CD4-positive, CD25-positive, alpha-beta regulatory T cell (primary cell): Measurements from ENCODE around the gene ITGAV. TPM values are rescaled to one million over a fixed set of nuclear protein-coding genes. Genes with fewer than 3 reads are reported as not detected.

Experiments
- ATAC-seq, 2 donors: fragments of 150-1000 bp; cut with Tn5 transposase; one replicate each; pipeline ENCODE4 v1.10.0; 2021; ENCODE audit warnings: low read depth in 2 of 2, moderate number of reproducible peaks in 2 of 2, moderate library complexity in 1 of 2
- DNase-seq, 3 donors: peaks; one replicate each; pipeline versions ENCODE4 v3.0.0 to v3.0.0-alpha.2; 2012 to 2022; ENCODE audit warnings: mixed read lengths in 1 of 3
- H3K27ac ChIP-seq: one replicate; pipeline ENCODE4 v1.7.0; 2013; ENCODE audit warnings: mild to moderate bottlenecking, low read length; ENCODE audit not compliant: insufficient read depth, poor library complexity, severe bottlenecking
- H3K27me3 ChIP-seq: one replicate; pipeline ENCODE4 v1.7.0; 2013; ENCODE audit warnings: low read length; ENCODE audit not compliant: control insufficient read depth, insufficient read depth
- H3K36me3 ChIP-seq: one replicate; pipeline ENCODE4 v1.7.0; 2013; ENCODE audit warnings: mild to moderate bottlenecking, low read length, moderate library complexity; ENCODE audit not compliant: control insufficient read depth, insufficient read depth
- H3K4me1 ChIP-seq: 2 replicates; pipeline ENCODE4 v1.7.0; 2013; ENCODE audit warnings: mild to moderate bottlenecking, low read length; ENCODE audit not compliant: insufficient read depth, control insufficient read depth, poor library complexity, severe bottlenecking
- H3K4me3 ChIP-seq: one replicate; pipeline ENCODE4 v1.7.0; 2013; ENCODE audit warnings: low read depth, mild to moderate bottlenecking, low read length, moderate library complexity
- H3K9me3 ChIP-seq, 2 experiments: 1 replicate in 1 of 2; 2 replicates in 1 of 2; pipeline ENCODE4 v1.7.0; 2013; ENCODE audit warnings: low read length in 2 of 2, mild to moderate bottlenecking in 1 of 2, moderate library complexity in 1 of 2; ENCODE audit not compliant: control insufficient read depth in 2 of 2
- H3K27ac Mint-ChIP-seq, 3 donors: one replicate each; pipeline ENCODE4 v1.8.0; 2020 to 2022; ENCODE audit warnings: mild to moderate bottlenecking in 3 of 3, mixed read lengths in 3 of 3, moderate library complexity in 2 of 3
- H3K27me3 Mint-ChIP-seq: one replicate; pipeline ENCODE4 v1.8.0; 2022; ENCODE audit warnings: mild to moderate bottlenecking, mixed read lengths
- H3K36me3 Mint-ChIP-seq: one replicate; pipeline ENCODE4 v1.8.0; 2020; ENCODE audit warnings: mixed read lengths
- H3K4me1 Mint-ChIP-seq, 4 donors: one replicate each; pipeline ENCODE4 v1.8.0; 2020 to 2022; ENCODE audit warnings: mixed read lengths in 4 of 4, mild to moderate bottlenecking in 1 of 4
- H3K4me3 Mint-ChIP-seq, 4 donors: one replicate each; pipeline ENCODE4 v1.8.0; 2020 to 2022; ENCODE audit warnings: mild to moderate bottlenecking in 4 of 4, mixed read lengths in 4 of 4, moderate library complexity in 3 of 4
- H3K9me3 Mint-ChIP-seq, 7 donors: one replicate each; pipeline ENCODE4 v1.8.0; 2020 to 2022; ENCODE audit warnings: mixed read lengths in 7 of 7, mild to moderate bottlenecking in 3 of 7, moderate library complexity in 2 of 7
- polyA plus RNA-seq, 4 donors: library from polyadenylated mRNA; unstranded; fragments of 300-500 nt; fragmentation: Illumina TruSeq; gene quantifications; one replicate each; pipeline ENCODE4 v1.2.3, GENCODE V29; 2021
- total RNA-seq: library from RNA; stranded (reverse); gene quantifications from one replicate; pipeline ENCODE4 v1.2.3, GENCODE V29; 2022

ITGAV gene
- total and polyA plus RNA-seq, 5 donors from 2014 or later, result 0.36 to 8.1 (median 0.85) TPM

DNA sequence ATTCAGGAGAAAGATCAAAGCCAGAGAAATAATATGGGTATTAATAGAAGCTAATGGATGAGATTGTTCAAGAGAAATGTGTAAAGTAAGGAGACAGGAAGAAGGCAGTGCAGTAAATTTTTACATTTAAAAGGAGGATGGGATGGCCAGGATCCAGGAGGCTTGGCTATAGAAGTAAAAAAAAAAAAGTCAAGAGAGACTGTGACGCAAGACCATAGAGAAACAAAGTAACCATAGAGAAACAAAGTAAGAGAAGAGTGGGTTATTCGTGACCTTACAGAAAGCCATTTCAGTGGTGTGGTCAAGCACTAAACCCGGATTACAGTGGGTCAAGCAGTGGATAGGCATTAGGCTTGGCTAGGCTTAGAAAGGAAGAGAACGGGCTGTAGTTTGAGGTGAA, 93.5 kb downstream of the ITGAV start:
- H3K4me1 Mint-ChIP-seq, result no peaks in the 10 kb centered on the region
- no peak overlapping the region for H3K27ac Mint-ChIP-seq
- H3K27me3 Mint-ChIP-seq, result no peaks in the 10 kb centered on the region
- peaks cover 0 to 14% (median 5%) of the 10 kb centered on the region in 7 donors for H3K9me3 Mint-ChIP-seq
- no peaks in the 10 kb centered on the region for H3K4me1 ChIP-seq
- no peak for ATAC-seq
- H3K4me3 Mint-ChIP-seq, result no peak overlapping the region
- no peaks in the 10 kb centered on the region for H3K27me3 ChIP-seq
- DNase-seq, result no peak
- H3K4me3 ChIP-seq, result no peak overlapping the region
- peaks cover 6 to 12% of the 10 kb centered on the region in 2 experiments for H3K9me3 ChIP-seq
- peaks cover 13% of the 10 kb centered on the region for H3K36me3 Mint-ChIP-seq
- H3K36me3 ChIP-seq, result no peaks in the 10 kb centered on the region
- H3K27ac ChIP-seq, result no peak overlapping the region

DNA sequence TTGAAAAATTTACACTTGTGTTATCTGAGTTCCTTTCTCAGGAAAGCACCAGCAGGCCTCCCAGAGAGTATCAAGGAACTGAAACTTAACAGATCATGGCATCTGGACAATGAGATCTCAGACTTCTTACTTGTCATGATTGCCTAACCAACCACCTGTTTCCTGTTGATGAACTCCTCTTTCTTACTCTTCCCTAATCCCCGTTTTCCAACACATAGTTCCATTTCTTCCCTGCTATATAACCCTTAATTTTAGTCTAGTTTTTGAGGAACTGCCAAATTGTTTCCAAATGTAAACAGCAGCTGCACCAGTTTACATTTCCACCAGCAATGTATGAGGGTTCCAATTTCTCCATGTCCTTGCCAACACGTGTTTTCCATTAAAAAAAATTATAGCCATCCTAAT, 98.0 kb downstream of the ITGAV start:
- H3K4me3 ChIP-seq, result no peak overlapping the region
- peaks cover 0 to 14% (median 5%) of the 10 kb centered on the region in 7 donors for H3K9me3 Mint-ChIP-seq
- no peak overlapping the region for H3K4me3 Mint-ChIP-seq
- no peak for DNase-seq
- H3K27ac Mint-ChIP-seq, result no peak overlapping the region
- no peak overlapping the region for H3K27ac ChIP-seq
- no peaks in the 10 kb centered on the region for H3K4me1 ChIP-seq
- no peaks in the 10 kb centered on the region for H3K36me3 ChIP-seq
- H3K27me3 ChIP-seq, result peaks cover 3% of the 10 kb centered on the region
- no peak for ATAC-seq
- no peaks in the 10 kb centered on the region for H3K36me3 Mint-ChIP-seq
- H3K9me3 ChIP-seq, result peaks cover 9 to 15% of the 10 kb centered on the region in 2 experiments
- no peaks in the 10 kb centered on the region for H3K4me1 Mint-ChIP-seq
- peaks cover under 1% of the 10 kb centered on the region for H3K27me3 Mint-ChIP-seq

DNA sequence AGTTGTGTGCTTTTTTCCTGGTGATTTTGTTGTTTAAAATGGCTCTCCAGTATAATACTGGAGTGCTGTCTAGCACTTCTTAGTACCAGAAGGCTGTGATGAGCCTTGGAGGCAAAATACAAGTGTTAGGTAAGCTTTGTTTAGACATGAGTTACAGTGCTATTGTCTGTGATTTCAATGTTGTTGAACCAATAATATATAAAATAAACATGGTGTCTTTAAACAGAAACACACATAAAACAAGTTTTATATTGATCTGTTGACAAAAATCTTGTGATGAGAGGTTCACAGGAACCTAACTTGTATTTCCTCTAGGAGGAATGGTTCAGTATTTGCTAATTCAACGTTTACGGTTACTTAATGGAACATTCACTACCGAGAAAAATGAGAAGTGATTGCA, 99.0 kb downstream of the ITGAV start:
- Mint-ChIP-seq H3K4me3 (no peak overlapping the region), H3K4me1 (peaks cover 0 to 5% (median 1%) of the 10 kb centered on the region in 4 donors), H3K36me3 (no peaks in the 10 kb centered on the region), H3K9me3 (peaks cover 0 to 14% (median 5%) of the 10 kb centered on the region in 7 donors), H3K27me3 (peaks cover 8% of the 10 kb centered on the region), H3K27ac (no peak overlapping the region)
- H3K27me3 ChIP-seq, result peaks cover 3% of the 10 kb centered on the region
- H3K4me1 ChIP-seq, result peaks cover 6% of the 10 kb centered on the region
- peaks cover 9 to 15% of the 10 kb centered on the region in 2 experiments for H3K9me3 ChIP-seq
- ATAC-seq (no peak), DNase-seq (no peak)
- no peak overlapping the region for H3K27ac ChIP-seq
- H3K4me3 ChIP-seq, result no peak overlapping the region
- no peaks in the 10 kb centered on the region for H3K36me3 ChIP-seq

DNA sequence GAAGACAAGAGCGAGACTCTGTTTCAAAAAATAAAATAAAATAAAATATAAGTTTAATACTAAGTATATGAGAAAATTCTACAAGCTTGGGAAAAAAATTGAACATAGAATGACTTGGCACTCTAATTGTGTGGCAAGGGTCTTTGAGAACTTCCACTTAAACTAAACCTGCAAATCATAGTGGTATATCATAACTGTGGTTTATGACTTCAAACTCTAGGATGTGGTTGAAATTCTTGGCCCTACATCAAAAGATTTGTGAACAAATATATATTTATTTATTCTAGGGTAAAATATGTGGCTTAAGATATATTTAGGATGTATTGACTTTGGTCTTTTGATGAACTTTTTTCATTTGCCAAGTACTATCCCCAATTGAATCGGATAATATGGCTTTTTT, 100.9 kb downstream of the ITGAV start:
- H3K27ac Mint-ChIP-seq, result no peak overlapping the region
- Histone ChIP-seq H3K27me3 (peaks cover 12% of the 10 kb centered on the region), H3K27ac (no peak overlapping the region), H3K4me3 (no peak overlapping the region), H3K36me3 (no peaks in the 10 kb centered on the region), H3K9me3 (peaks cover 9 to 15% of the 10 kb centered on the region in 2 experiments), H3K4me1 (peaks cover 13% of the 10 kb centered on the region)
- no peak for DNase-seq
- no peaks in the 10 kb centered on the region for H3K36me3 Mint-ChIP-seq
- H3K27me3 Mint-ChIP-seq, result peaks cover 24% of the 10 kb centered on the region
- H3K4me3 Mint-ChIP-seq, result no peak overlapping the region
- peaks cover 0 to 14% (median 5%) of the 10 kb centered on the region in 7 donors for H3K9me3 Mint-ChIP-seq
- no peak for ATAC-seq
- H3K4me1 Mint-ChIP-seq, result peaks cover 0 to 9% (median 3%) of the 10 kb centered on the region in 4 donors

DNA sequence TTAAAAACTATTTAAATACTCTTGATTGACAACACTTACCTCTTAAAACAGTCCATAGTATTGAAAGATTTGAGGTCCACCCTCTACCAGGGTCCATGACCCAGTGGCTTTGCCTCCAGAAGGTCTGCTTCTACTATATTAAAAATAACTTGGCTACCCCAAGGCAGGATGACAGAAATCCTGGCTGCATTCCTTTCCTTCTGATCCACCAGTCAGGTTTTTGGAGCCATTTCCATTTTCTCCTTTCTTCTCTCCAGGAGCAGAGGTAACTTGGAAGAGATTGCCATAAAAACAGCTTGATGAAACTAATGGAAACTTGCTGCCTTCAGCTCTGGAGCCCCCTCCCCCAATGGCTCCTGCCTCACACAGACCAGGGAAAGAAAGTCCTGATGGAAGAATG, 101.4 kb downstream of the ITGAV start:
- peaks cover 0 to 14% (median 5%) of the 10 kb centered on the region in 7 donors for H3K9me3 Mint-ChIP-seq
- ATAC-seq, result no peak
- peaks cover 28% of the 10 kb centered on the region for H3K27me3 Mint-ChIP-seq
- peaks cover 13% of the 10 kb centered on the region for H3K4me1 ChIP-seq
- H3K36me3 Mint-ChIP-seq, result no peaks in the 10 kb centered on the region
- no peak overlapping the region for H3K27ac Mint-ChIP-seq
- H3K4me3 Mint-ChIP-seq, result no peak overlapping the region
- H3K27me3 ChIP-seq, result peaks cover 13% of the 10 kb centered on the region
- H3K36me3 ChIP-seq, result no peaks in the 10 kb centered on the region
- H3K4me3 ChIP-seq, result no peak overlapping the region
- peaks cover 0 to 9% (median 3%) of the 10 kb centered on the region in 4 donors for H3K4me1 Mint-ChIP-seq
- peaks cover 9 to 15% of the 10 kb centered on the region in 2 experiments for H3K9me3 ChIP-seq
- DNase-seq, result no peak
- H3K27ac ChIP-seq, result no peak overlapping the region

DNA sequence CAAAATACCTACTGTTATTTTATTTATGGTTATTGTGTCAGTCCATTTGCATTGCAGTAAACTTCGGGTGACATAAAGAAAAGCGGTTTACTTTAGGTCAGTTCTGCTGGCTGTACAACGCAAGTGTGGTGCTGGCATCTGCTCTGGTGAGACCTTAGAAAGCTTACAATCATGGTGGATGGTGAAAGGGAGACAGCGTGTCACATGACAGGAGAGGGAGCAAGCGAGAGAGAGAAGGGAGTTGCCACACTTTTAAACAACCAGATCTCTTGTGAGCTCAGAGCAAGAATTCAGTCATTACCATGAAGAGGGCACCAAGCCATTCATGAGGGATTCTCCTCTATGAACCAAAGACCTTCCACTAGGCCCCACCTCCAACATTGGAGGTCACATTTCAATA, 102.0 kb downstream of the ITGAV start:
- Mint-ChIP-seq H3K4me1 (peaks cover 0 to 9% (median 3%) of the 10 kb centered on the region in 4 donors), H3K36me3 (no peaks in the 10 kb centered on the region), H3K4me3 (no peak overlapping the region), H3K9me3 (peaks cover 3 to 14% (median 6%) of the 10 kb centered on the region in 7 donors), H3K27me3 (peaks cover 35% of the 10 kb centered on the region), H3K27ac (peak overlapping the region in 1 of 3 donors; percentile 4)
- DNase-seq (no peak), ATAC-seq (no peak)
- Histone ChIP-seq H3K27ac (no peak overlapping the region), H3K4me3 (no peak overlapping the region), H3K4me1 (peaks cover 13% of the 10 kb centered on the region), H3K36me3 (no peaks in the 10 kb centered on the region), H3K27me3 (peaks cover 18% of the 10 kb centered on the region), H3K9me3 (peaks cover 9 to 15% of the 10 kb centered on the region in 2 experiments)

DNA sequence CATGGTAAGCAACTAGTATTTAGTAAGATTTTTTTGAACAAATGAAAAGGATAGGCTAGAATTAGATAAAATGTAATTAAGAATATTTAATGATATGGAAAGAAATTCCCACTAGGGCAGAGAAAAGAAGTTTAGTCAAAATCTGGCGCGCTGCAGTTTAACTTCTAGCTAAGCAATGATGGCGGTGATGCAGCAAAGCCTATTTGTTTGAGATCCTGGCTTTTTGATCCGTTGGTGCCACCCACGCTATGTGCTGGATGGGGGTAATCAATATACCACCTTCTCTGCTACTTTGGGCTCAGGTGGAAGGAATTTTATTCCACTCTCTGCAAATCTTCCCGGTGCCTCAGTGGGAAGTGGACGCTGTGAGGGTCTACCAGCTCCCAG, 103.6 kb downstream of the ITGAV start:
- ATAC-seq (no peak), DNase-seq (no peak)
- Mint-ChIP-seq H3K4me3 (peak overlapping the region in 2 of 4 donors; percentile 2 to 33), H3K4me1 (peaks cover 0 to 9% (median 3%) of the 10 kb centered on the region in 4 donors), H3K27ac (no peak overlapping the region), H3K36me3 (no peaks in the 10 kb centered on the region), H3K9me3 (peaks cover 0 to 12% (median 2%) of the 10 kb centered on the region in 7 donors), H3K27me3 (peaks cover 35% of the 10 kb centered on the region)
- Histone ChIP-seq H3K4me1 (peaks cover 13% of the 10 kb centered on the region), H3K27ac (no peak overlapping the region), H3K27me3 (peaks cover 18% of the 10 kb centered on the region), H3K36me3 (no peaks in the 10 kb centered on the region), H3K9me3 (peaks cover 2 to 3% of the 10 kb centered on the region in 2 experiments), H3K4me3 (peak overlapping the region; percentile 28)

DNA sequence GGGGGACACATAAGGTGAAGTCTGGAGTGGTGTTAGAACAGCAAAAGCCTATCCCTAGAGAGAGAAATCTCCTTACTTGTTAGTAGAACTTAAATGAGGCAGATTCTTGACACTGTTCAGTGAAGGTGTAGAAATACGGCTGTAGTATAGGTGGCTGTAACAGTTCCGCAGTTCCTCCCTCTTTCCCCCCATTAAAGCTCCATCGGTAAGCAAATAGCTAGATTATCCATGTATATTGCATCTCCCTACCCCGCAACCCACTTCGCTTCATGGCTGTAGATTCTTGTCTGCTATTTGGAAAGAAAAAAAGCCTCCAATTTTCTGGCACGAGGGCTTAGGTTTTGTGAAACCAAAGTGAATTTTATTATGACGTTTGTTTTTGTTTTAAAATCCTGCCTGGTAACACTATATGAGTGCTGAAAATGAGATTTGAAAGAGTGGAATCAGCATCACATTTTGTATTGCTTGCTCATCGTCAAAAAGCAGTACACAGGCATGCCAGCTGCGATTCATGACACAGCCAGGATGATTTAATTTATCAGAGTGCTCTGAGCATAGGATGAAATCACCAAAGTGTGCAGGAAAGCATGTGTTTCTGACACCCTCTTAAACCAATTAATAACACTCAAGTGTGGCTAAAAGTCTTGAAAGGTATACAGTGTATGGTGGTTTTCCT, 105.4 kb downstream of the ITGAV start:
- no peak for ATAC-seq
- Histone ChIP-seq H3K4me1 (peaks cover 13% of the 10 kb centered on the region), H3K4me3 (no peak overlapping the region), H3K27ac (no peak overlapping the region), H3K36me3 (no peaks in the 10 kb centered on the region), H3K9me3 (no peaks in the 10 kb centered on the region), H3K27me3 (peaks cover 21% of the 10 kb centered on the region)
- Mint-ChIP-seq H3K4me3 (peak overlapping the region in 3 of 4 donors; percentile 29 to 66 (median 64)), H3K36me3 (no peaks in the 10 kb centered on the region), H3K4me1 (peaks cover 0 to 9% (median 3%) of the 10 kb centered on the region in 4 donors), H3K9me3 (peaks cover 0 to 9% (median 2%) of the 10 kb centered on the region in 7 donors), H3K27ac (no peak overlapping the region), H3K27me3 (peaks cover 44% of the 10 kb centered on the region)
- DNase-seq, result no peak
